Amygdala (tissue), 56 donors: Measurements from ENCODE around the gene TMEM123.
"Not testable (repeated sequence)": the region's sequence is repeated elsewhere in the genome, so short reads cannot be mapped to it uniquely, and the experiment has no call there.

Experiments
- DNase-seq, 56 donors: peaks; one replicate each; lab custom pipeline; 2025; lab: John Stamatoyannopoulos, UW

TMEM123 gene

GRCh38 chr11:102374633-102375424 is 77.7 kb downstream of the TMEM123 start:
- not testable (repeated sequence) for DNase-seq

GRCh38 chr11:102368472-102368871 is 84.1 kb downstream of the TMEM123 start:
- DNase-seq = no peak

GRCh38 chr11:102367364-102367763 is 85.2 kb downstream of the TMEM123 start:
- DNase-seq = no peak

- no peak for DNase-seq
Measured at GRCh38 chr11:102364991-102365390, 87.6 kb downstream of the TMEM123 start.

- no peak for DNase-seq
Measured at GRCh38 chr11:102361086-102362031, 91.2 kb downstream of the TMEM123 start.

GRCh38 chr11:102360681-102361080 is 91.9 kb downstream of the TMEM123 start:
- no peak for DNase-seq

- DNase-seq = no peak
Measured at GRCh38 chr11:102359372-102359771, 93.2 kb downstream of the TMEM123 start.

GRCh38 chr11:102357116-102357515 is 95.4 kb downstream of the TMEM123 start:
- DNase-seq = no peak

- peak in 16 of 56 donors; percentile 1 to 76 (median 34) for DNase-seq
Measured at GRCh38 chr11:102347462-102348370, 104.8 kb downstream of the TMEM123 start.

GRCh38 chr11:102346748-102347461 is 105.7 kb downstream of the TMEM123 start, which contains the start of gene BIRC2:
Gene BIRC2, plus strand, starts transcription at chr11:102347214. Its CDS starts 2,641 bp downstream, at chr11:102349855.
- DNase-seq = peak; percentile 54 to 97 (median 86)

GRCh38 chr11:102346456-102346747 is 106.2 kb downstream of the TMEM123 start:
- no peak for DNase-seq
